Cardiac septum (tissue), 1 donor: ENCODE data around the gene ARL16. TPM values are rescaled to one million over a fixed set of nuclear protein-coding genes. Genes with fewer than 3 reads are reported as not detected.

Experiments used
- DNase-seq: peaks from one replicate; pipeline ENCODE4 v3.0.0-alpha.2; 2020; ENCODE audit warnings: low spot score
- intact Hi-C: fragments of 100-400 bp; cut with DNase I; formaldehyde crosslinking; loops from one replicate; pipeline ENCODE4 v1.14.0; 2022
- total RNA-seq: library from RNA; stranded (reverse); fragmentation: NEBNext Ultra II Directional; extraction: Animal tissue kit (Norgen Biotek cat#: 25700); gene quantifications from one replicate; pipeline ENCODE4 v1.2.1, GENCODE V29; 2021
- donor health status: DM: no; HTN: no; CAD: no.

ARL16 gene
- total RNA-seq, 1 donor from 2014 or later, result 19.1 TPM

DNA sequence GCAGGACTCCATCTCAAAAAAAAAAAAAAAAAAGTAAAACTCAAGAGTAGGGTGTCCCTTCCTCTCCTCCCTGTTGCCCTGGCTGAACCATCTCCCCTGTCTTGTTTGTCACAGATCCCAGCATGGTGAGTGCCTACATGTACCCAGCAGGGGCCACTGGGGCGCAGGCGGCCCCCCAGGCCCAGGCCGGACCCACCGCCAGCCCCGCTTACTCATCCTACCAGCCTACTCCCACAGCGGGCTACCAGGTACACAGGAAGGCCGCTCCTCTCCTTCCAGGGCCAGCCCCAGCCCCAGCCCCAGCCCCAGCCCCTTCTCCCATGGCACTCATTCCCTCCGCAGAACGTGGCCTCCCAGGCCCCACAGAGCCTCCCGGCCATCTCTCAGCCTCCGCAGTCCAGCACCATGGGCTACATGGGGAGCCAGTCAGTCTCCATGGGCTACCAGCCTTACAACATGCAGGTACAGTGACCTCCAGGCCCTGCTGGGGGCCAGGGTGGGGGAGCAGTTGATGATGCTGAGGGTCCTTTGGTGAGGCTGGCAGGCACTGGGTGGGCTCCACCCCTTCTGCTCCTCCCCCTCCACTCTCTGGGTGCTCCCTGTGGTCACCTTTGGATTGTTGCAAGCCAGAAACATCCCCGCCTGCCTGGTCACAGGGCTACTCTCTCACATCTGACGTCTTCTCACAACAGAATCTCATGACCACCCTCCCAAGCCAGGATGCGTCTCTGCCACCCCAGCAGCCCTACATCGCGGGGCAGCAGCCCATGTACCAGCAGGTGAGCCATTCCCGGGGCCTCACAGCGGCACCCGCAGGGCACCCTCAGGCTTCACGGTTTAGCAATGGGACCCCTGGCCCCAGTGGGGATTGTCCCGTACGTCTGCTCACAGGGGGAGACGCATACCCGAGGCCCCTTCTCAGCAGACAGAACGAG, 17.0 kb upstream of the ARL16 start:
- intact Hi-C loops, result no loop called here
- DNase-seq, result no peak

- DNase-seq, result no peak
- intact Hi-C loops, result no loop called here
These were observed 13.9 kb upstream of the ARL16 start for GRCh38 chr17:81697261-81698044.

DNA sequence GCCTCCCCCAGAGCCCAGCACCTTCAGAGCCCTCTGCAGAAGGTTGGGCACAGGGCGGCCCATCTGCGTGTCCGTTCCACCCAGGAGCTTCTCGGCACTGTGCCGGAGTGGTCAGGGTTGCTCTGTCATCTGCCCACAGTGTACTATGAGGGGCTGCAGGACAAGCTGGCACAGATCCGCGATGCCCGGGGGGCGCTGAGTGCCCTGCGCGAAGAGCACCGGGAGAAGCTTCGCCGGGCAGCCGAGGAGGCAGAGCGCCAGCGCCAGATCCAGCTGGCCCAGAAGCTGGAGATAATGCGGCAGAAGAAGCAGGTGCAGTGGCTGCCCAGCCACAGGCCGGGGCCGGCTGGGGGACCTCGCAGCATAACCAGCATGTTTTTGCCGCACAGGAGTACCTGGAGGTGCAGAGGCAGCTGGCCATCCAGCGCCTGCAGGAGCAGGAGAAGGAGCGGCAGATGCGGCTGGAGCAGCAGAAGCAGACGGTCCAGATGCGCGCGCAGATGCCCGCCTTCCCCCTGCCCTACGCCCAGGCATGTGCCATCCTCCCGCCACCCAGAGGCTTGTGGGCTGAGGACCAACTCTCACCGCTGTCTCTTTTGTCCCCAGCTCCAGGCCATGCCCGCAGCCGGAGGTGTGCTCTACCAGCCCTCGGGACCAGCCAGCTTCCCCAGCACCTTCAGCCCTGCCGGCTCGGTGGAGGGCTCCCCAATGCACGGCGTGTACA, 12.8 kb upstream of the ARL16 start:
- no peak for DNase-seq
- intact Hi-C loops, result no loop called here

GRCh38 chr17:81695801-81696200, 12.2 kb upstream of the ARL16 start:
- DNase-seq, result no peak
- intact Hi-C loops, result no loop called here

DNA sequence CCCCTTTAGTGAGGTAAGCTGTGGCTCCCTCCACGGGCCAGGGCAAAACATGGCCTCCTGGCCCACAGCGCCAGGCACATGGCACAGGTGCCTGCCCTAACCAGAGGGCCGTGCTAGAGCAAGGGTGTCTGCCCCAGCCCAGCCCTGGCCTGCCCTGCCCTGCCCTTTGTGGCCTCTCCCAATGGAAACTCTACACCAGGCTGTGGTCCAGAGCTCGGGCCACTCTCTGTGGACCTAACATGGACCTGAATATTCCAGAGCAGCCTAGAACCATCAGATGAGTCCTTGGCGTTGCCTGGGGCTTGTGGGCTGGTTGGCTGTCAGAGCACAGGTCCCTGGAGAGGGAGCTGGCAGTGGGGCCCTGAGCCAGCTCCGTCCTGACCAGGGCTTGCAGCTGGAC, 11.6 kb upstream of the ARL16 start:
- no peak for DNase-seq
- intact Hi-C loops, result no loop called here

DNA sequence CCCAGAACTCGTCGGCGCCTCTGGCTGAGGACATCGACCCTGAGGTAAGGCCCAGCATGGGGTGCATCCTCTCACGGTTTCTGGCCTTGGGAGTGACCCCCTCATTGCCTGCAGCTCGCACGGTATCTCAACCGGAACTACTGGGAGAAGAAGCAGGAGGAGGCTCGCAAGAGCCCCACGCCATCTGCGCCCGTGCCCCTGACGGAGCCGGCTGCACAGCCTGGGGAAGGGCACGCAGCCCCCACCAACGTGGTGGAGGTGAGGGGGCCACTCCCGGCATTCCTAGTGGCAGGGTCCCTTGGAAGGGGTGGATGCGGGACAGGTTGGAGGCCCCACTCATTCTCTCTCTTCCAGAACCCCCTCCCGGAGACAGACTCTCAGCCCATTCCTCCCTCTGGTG, 11.2 kb upstream of the ARL16 start:
- intact Hi-C loops, result no loop called here

DNA sequence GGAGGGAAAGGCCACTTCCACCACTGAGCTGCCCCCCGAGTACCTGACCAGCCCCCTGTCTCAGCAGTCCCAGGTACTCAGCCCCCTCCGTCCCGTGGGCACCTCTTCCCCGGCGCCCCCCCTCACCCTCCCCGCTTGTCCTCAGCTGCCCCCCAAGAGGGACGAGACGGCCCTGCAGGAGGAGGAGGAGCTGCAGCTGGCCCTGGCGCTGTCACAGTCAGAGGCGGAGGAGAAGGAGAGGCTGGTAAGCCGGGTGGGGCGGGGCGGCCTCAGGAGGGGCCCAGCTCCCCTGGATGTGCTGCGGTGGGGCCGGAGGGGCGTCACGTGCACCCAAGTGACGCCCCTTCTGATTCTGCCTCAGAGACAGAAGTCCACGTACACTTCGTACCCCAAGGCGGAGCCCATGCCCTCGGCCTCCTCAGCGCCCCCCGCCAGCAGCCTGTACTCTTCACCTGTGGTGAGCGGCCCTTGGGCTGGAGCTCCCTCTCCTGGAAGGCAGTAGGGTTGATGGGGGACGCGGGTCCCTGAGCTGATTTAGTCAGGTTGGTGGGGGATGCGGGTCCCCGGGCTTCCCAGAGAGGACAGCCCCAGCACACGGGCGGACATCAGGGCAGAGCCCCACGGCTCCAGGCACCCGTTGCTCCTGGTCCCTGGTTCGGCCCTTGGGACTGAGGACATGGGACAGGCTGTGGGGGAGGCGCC, 10.1 kb upstream of the ARL16 start:
- intact Hi-C loops, result no loop called here
- DNase-seq, result no peak

More for the DNA sequence above, 11.2 kb upstream of the ARL16 start:
- no peak for DNase-seq

DNA sequence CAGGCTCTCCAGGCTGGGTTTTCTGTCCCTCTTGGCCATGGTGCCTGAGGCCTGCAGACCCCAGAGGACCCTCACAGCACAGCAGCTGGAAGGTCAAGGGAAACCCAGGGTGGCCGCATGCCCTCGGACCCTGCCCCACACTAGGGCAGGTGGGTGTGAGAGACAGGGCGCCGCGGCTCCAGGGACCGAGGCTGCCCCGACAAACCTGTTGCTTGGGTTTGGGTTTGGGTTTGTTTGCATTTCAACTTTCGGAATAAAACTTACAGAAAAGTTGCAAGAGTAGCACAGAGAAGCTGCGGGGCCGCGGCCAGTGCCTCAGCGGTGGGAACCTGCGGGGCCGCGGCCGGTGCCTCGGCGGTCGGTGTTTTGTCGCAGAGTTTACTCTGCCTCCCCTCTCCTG, 8.0 kb upstream of the ARL16 start:
- intact Hi-C loops, result no loop called here
- no peak for DNase-seq

DNA sequence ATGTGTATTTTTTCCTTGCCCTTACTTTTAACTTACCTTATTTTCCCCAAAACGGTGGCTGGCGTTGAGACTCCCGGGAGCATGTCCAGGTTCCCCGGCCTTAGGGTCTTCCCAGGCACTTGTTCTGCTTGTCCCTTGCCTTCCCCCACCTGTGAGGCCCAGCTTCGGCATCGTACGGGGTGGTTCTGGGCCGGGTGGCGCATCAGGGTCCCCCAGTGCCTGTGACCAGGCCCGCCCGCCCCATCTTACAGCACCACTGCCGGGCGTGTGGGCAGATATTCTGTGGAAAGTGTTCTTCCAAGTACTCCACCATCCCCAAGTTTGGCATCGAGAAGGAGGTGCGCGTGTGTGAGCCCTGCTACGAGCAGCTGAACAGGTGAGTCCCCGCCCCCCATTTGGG, 7.6 kb upstream of the ARL16 start:
- no peak for DNase-seq
- intact Hi-C loops, result no loop called here

GRCh38 chr17:81690549-81690948, 7.0 kb upstream of the ARL16 start:
- DNase-seq, result no peak
- intact Hi-C loops, result no loop called here

GRCh38 chr17:81690066-81690465, 6.5 kb upstream of the ARL16 start:
- intact Hi-C loops, result no loop called here
- no peak for DNase-seq

DNA sequence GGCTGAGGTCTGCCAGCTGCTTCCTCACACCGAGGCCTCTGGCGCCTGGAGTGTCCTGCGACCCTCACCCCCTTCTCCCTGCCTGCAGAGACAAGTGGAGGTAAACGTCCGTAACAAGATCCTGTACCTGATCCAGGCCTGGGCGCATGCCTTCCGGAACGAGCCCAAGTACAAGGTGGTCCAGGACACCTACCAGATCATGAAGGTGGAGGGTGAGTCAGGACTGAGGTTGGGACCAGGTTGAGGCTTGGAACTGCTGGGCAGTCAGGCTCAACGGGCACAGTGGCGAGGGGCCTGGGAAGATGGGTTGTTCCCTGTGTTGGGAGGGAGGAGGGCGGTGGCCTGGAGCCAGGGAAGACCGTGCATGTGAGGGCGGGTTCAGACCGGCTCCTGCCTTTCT, 5.0 kb upstream of the ARL16 start:
- no peak for DNase-seq
- intact Hi-C loops, result no loop called here

DNA sequence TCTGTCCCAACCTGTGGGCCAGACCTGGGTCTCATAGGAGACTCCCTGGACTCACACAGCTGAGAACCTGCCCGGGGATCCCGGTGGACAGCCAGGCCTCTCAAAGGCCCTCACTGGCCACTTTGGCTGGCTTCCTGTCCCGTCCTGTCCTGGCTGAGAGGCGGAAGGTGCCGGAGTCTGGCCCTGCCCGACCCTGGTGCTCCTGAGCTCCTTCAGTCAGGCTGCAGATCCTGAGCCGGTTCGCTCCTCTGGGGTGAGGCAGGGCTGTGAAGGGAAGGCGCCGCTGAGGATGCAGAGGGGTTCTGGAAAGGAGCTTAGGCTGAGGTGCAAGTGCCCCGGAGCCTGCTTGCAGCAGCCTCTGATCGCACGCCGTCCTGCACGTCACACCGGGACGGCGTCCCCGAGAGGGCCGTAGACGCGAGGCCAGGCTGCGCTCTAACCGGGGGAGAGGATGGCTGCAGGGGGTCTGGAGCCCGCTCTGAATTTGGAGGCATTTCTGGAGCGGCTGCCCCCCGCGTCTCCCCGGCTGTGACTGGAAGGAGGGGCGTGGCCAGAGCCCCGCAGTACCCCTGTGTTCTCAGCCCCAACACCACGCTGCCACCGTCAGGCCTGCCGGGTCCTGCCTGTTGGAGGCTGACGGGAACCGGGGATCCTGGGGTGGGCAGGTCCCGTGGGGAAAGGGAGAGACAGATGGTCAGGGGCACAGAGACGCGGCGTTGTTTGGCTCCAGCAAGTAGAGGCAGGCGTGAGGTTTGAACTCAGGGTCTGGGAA, 4.4 kb upstream of the ARL16 start:
- intact Hi-C loops, result no loop called here
- DNase-seq, result no peak

DNA sequence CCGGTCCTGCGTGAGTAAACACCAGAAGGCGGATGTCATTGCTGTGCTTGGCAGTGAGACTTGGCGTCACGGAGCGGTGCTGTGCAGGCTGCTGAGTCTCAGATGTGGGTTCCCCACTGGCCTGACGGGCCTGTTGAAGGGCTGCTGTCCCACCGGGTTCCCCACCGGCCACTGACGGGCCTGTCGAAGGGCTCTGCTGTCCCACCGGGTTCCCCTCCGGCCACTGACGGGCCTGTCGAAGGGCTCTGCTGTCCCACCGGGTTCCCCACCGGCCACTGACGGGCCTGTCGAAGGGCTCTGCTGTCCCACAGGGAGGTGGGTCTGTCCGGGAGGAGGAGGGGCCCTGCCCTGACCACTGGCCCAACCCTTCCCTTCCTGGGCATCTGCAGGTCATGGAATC, 3.0 kb upstream of the ARL16 start:
- DNase-seq, result no peak
- intact Hi-C loops, result no loop called here

DNA sequence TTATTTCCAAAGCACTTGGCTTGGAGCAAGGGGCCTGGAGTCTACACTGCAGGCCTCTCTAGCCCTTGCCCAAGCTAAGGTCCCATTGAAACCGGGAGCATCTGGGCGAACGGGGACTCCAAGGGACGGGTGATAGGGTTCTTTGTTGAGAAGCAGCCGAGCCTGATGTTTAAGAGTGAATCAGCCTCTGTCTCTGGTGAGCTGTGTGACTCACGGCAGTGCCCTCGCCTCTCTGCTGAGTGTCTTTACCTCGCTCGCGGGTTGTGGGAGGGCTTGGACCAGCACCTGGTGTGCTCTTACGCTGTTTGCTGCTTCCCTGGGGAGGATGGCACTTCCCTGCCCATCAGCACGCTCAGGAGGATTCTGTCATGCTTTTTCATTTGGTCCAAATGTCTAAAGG, 1.5 kb upstream of the ARL16 start:
- intact Hi-C loops, result no loop called here
- no peak for DNase-seq

- no peak for DNase-seq
These were observed 880 bp upstream of the ARL16 start for GRCh38 chr17:81684442-81684911.

GRCh38 chr17:81683208-81683583, 401 bp downstream of the ARL16 start:
- intact Hi-C loops, result loop anchor here (2.0 kb wide), 1 partner anchor 20 kb away; the partner anchor contains the start of gene MRPL12
- DNase-seq, result no peak

More at GRCh38 chr17:81684442-81684911, 880 bp upstream of the ARL16 start:
- intact Hi-C loops, result no loop called here

DNA sequence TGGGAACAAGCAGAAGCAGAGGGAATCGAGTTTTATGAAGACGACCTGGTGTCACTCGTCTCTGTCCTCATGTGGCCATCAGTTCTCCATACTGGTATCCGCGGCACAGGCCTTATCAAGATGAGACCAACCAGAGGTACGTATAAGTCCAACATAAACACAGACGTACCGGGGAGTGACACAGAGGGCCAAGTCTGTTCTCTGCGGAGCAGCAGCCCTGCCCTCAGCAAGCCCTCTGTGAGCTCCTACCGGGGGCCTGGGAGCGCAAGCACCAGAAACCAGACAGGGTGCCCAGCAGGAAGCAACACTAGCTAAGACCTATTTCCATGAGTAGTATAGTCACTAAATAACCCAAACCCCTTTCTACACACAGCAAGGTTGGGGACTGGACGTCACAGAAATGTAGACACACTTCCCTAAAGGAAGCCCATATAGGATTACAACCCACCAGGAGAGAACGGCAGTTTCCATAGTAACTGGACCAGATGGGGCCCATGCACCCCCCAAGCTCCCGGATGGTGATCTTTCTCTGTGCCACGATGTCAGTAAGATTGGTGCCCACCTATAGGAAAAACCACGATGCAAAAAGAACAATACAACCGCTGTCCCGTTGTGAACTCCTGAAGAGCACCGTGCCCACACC, 911 bp downstream of the ARL16 start:
- DNase-seq, result no peak
- intact Hi-C loops, result loop anchor here (2.0 kb wide), 1 partner anchor 20 kb away; the partner anchor contains the start of gene MRPL12
